ENCODE data around the gene B3GALNT2.

GRCh38 chr1:235407419-235407818 lies 96.8 kb downstream of the B3GALNT2 start:
- TF ChIP-seq CTCF (IDR thresholded peaks at IDR 0.05) (no peak), EZH2 (IDR thresholded peaks at IDR 0.05) (no peak), EZH2phosphoT487 (IDR thresholded peaks at IDR 0.05) (no peak)
